Fibroblast of skin of abdomen (primary cell): ENCODE results near the gene CLIC3.

ENCODE experiments used
- DNase-seq: peaks from one replicate; pipeline ENCODE4 v3.0.0-alpha.2; 2013

CLIC3 gene

DNA sequence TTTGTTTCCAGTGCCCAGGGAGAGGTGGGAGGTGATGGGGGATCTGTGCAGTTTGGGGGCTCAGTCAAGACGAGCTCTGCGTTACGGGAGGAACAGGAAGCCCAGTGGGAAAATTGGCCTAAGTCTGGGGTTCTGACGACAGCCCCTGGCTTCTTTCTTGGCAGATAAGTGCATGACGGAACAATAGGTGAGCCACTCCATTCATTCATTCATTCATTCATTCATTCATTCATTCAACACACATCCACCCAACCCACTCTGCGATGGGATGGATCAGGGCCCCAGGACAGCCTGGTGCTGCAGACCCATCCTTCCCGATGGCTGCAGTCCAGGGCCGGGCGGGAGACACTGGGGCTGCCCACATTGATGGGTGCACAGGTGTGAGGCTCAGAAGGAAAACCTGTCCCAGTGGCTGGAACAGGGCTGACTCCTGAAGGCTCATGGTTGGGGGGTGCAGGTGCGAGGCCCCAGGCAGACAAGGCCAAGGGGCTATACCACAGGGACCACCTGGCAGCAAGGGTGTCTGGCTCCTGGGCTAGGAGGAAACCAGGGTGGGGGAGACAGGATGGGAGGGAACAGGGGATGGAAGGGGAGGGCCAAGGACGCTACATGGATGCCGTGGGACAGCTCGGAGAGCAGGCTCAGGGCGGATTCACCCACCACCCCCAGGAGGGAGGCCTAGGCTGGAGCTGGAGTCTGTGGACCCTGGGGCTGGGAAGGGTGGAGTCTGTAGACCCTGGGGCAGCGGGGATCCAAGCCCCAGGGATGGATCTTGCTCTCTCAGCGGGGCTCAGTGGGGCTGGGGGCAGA, 15.5 kb downstream of the CLIC3 start:
- no peak for DNase-seq

DNA sequence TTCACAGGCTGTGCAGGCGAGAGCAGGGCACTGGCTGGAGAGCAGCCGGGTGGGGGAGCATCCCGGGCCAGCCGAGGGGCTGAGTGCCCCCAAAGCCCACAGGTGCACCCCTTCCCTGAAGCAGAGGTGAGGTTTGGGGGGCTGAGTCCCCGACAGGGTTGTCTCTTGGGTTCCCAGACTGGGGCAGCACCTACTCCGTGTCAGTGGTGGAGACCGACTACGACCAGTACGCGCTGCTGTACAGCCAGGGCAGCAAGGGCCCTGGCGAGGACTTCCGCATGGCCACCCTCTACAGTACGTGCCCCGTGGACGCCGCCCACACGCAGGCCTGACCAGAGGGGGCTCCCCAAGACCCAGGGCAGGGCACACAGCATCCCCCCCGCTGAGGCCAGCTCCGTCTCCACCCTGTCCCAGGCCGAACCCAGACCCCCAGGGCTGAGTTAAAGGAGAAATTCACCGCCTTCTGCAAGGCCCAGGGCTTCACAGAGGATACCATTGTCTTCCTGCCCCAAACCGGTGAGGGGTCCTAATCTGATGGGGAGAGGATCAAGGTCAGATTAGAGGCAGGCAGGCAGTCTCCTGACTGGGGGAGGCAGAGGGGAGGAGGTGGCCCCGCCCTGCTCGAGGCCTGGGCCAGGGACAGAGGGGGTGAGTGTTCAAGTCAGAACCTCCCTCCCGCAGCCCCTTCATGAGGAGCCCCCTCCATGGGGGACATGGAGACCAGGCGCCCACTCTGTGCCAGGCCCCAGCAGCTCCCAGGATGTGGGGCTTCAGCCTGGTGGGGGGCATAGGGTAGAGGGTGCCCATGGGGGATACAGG, 16.4 kb downstream of the CLIC3 start:
- no peak for DNase-seq

DNA sequence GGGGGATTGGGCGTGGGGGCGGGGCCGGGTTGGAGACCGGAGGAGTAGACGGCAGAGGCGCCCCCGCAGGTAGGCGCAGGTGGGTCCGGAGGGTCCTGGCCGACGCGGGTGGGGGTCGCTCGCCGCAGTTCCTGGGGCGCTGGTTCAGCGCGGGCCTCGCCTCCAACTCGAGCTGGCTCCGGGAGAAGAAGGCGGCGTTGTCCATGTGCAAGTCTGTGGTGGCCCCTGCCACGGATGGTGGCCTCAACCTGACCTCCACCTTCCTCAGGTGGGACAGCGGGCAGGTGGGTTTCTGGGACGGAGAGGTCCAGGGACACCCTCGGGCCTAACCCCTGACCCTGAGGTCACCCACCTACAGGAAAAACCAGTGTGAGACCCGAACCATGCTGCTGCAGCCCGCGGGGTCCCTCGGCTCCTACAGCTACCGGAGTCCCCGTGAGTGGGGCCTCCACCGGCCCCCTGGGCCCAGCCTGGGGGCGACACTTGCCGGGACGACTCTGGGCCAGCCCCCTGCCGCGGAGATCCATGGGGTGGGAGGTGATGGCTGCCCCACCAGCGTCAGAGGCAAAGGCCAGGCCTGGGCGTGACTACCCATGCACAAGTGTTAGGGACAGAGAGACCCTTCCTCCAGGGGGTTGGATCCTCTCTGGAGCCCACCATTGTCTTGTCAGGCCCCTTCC, 17.4 kb downstream of the CLIC3 start:
- DNase-seq = no peak

DNA sequence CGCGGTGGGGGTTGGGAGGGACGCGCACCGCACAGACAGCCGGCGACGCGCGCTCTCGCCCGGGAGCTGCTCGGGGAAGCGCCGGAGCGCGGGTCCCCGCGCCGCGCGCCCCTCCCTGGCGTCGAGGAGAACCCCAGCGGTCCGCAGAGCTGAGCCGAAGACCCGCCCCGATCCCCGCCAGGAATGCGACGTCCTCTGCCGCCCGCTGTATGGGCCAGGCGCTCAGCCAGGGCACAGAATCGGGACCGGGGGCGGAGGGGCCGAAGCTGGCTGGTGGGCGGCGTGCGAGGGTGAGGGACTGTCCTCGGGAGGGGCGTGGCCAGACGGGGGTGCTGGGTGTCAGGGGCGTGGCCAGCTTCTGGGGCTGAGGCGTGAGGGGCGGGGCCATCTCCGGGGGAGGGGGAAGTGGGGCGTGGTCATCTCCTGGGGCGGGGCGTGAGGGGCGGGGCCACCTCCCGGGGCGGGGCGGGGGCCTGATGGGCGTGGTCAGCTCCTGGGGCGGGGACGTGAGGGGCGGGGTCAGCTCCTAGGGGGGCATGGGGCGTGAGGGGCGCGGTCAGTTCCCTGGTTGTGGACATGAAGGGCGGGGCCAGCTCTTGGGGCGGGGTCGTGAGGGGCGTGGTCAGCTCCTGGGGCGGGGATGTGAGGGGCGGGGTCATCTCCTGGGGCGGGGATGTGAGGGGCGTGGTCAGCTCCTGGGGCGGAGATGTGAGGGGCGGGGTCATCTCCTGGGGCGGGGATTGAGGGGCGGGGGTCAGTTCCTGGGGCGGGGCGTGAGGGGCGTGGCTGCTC, 18.1 kb downstream of the CLIC3 start:
- DNase-seq = peak; percentile 21

DNA sequence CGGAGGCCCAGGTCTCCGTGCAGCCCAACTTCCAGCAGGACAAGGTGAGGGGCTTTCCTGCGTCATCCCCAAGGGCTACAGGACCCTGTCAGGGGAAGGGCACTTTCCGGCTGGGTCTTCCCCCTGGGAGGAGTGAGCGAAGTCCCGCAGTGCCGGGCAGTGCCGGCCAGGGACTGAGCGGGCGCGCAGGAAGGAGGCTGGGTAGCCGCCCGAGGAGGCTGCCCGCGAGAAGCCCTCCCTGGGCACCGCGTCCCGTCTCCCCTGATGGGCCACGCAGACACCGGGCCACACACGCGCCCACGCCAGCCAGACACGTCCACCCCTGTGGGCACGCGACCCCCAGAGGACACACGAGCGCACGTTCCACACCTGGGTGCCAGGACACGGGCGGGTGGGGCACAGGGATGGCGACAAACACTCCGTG, 18.7 kb downstream of the CLIC3 start:
- DNase-seq = no peak

DNA sequence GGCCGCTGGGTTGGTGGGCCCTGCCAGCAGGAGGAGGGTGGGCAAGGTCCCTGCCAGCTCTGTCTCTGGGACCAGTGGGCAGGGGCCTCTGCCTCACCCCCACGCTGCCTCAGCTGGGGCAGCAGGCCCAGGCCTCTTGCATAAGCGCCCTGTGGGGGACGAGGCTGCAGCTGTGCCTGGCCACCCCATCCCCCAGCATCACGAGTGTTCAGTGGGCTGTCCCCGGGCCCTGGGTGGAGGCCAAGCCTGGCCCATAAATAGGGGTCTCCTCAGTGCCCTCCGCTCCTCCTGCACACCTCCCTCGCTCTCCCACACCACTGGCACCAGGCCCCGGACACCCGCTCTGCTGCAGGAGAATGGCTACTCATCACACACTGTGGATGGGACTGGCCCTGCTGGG, 19.1 kb downstream of the CLIC3 start, which contains the start of gene PTGDS:
Gene PTGDS, plus strand, starts transcription at position 282 of the 400 bp plus-strand sequence. Its CDS starts 75 bp downstream, at position 357.
- no peak for DNase-seq

DNA sequence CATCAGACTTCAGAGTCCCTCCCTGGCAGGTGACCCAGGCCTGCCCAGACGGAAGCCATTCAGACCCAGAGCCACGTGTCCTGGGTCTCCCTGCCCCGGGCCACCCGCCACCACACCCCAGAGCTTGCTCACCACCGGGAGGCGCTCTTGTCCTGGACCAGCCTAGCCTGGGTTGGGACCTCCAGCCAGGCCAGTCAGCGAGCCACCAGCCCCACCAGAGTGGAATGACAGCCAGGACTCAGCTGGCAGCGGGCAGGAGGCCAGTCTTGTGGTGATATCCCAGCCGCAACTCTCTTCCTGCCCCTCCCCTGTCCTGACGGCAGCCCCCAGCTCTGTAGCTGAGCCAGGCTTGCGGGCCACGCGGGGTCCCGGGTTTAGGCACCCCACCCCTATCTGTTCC, 20.7 kb downstream of the CLIC3 start:
- DNase-seq = no peak

DNA sequence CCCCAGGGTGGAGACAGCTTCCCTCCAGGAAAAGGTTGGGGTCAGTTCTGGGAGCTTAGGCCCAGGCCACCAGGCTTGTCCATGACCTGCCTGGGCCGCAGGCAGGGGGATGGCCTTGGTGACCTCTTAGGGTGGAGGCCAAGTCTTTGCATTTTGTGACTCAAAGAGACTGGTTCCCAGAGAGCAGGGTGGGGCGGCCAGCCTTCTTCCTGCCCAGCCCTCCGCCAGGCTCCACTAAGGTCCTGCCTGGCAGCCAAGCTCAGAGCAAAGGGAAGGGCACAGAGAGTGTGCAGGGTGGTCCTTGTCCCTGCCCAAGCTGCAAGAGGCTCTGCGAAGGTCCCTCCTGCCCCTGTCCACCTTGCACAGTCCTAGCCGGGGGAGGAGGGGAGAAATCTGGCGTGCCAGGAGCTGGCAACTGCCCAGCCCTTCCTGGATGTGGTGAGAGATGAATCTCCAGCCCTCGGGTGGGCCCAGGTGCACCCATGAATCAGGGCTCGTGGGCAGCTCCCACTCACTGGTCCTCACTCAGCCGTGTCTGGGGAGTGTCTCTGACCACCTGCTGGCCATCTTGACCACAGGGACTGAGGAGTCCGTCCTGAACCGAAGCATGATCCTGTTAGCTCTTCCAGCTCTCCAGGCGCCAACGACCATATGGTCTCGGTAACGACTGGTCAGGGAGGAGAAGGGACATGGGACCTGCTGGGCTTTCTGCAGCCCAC, 21.4 kb downstream of the CLIC3 start:
- DNase-seq = no peak

DNA sequence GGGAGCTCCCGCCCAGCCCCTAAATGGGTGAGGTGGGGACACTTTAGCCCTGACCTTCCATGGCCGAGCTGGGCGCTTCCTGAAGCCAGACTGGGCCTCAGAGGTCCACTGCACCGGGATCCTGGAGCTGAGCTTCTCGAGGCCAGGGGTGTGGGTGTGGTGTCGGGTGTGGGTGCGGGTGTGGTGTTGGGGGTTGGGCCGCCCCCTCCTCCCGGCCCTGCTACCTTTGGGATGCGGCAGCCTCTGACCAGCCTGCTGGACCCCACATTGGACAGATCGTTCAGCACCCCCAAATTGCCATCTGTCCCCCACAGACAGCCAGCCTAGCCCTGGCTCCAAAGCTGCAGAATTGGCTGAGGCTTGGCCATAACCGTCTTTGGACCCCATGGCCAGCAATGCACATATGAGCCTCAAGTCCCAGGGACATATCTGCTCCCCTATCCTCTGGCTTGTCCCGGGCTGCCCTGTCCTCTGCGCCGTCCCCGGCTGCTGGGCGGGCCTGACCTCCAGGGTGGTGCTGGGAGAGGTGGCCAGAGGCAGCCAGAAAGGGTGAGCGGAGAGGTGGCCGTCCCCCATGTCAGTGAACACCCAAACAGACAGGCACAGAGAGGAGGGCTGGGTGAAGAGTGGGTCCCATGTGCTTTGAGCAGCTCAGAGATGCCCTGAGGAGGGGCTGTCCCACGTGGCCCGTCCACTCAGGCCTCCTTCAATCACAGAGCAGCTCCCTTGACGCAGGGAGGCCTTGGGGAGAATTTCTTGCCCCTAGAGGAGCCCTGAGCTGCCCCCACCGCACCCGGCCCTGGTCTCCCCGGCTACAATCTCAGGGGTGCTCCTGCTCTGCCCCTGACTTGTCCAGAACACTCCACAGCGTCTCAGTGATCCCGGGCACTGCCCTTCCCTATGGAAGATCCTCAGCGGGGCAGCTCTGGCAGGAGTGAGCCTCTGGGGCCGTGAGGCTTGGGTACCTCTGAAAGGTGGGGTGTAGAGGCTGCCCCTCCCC, 22.4 kb downstream of the CLIC3 start:
- no peak for DNase-seq

DNA sequence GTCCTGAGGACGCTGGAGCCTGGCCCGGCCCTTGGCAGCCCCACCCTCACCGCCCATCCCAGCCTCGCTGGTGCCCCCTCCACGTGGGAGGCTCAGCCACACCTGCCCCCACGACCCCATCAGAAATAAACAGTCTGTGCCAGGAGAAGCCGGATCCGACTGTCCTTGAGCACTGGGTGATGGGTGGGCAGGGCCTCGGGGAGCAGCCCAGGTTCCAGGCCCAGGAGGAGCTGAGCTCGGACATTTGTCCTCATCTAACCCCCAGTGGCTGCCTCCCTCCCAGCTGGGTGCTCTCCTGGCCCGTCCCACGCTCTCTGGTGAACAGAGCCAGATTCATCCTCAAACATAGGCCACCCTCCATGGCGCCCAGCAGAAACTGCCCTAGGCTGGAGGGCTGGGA, 23.6 kb downstream of the CLIC3 start:
- no peak for DNase-seq

DNA sequence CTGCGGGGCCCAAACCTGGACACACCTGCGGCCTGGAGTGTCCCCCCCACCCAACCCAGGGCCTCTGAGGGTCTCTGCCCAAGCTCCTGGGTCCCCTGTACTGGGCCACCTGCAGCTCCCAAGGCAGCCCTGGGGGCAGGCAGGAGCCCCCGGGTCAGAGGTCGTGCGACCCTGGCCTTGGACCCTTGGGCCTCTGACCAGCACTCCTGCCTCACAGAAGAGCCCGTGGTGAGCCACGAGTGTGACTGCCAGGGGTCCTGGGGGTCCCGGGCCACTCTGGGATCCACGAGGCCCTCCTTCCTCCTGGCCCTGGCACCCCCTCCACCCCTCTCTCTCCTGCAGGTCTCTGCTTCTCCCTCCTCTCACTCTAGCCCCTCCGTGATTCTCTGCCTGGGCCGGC, 24.0 kb downstream of the CLIC3 start:
- no peak for DNase-seq

DNA sequence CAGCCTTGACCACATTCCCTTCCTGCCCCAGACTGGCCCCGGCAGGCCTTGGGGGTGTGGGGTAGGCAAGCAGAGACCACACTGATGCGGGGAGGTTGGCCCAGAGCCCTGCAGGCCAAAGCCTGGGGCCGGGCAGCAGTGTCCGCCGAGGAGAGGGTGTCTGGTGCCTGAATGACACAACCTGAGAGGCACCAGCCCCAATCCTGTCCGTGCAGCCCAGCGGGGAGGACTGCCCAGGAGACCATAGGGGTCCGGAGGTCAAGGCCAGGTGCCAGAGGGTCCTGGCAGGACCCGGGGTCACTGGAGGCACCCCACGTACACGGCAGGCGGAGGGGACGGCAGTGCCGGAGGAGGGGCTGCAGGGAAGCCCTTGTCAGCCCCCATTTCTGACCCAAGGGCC, 24.6 kb downstream of the CLIC3 start:
- no peak for DNase-seq

DNA sequence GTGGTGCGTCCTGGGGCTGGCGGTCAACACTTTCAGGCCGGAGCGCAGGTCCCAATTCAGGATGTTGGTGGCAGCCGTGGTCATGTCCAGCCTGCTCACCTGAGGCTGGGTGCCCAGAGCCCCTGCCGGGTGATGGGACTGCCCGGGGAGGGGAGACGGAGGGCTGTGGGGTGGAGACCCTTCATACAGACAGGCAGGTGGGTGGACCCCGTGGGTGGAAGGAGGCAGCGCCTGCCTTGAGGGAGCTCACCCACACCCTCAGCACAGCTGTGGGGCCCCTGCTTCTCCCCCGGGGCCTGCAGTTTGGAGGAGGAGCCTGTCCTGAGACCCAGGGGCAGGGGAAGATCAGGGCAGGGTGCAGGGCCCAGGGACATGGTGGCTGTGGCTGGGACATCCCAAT, 26.0 kb downstream of the CLIC3 start:
- DNase-seq = no peak

DNA sequence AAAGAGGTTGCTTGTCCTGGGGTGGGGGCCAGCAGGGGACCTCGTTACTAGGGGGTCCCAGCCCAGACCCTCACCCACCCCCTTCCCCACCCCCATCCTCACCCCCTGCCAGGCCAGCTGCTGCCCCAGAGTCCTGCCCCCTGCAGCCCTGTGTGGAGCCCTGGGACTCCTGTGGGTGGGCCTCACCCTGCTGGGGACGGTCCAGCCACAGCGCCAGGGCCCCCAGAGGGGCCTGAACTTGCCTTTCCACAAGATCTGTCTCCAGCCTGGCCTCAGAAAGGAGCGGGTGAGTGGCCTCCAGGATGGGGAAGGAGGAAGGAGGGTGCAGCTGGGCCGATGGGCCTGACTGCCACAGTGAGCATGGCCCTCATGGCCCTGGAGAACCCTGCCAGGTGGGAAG, 26.6 kb downstream of the CLIC3 start:
- DNase-seq = no peak

DNA sequence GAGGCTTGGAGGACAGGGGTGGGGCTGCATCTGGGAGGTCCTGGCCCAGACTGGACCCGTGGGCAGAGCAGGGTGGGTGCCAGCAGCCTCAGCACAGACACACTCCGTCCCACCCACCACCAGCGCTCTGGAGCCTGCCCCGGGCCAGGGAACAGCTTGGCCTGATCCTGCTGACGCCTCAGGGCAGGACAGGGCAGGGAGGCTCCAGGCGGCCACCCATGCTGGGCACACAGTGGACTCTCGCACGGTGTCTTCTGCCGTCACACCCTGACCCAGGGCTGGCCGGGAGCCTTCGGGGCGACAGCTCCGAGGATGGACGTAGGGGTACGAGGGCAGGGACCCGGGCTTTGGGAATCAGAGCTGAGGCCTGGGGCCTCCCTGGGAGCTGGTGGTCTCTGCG, 27.2 kb downstream of the CLIC3 start:
- no peak for DNase-seq

DNA sequence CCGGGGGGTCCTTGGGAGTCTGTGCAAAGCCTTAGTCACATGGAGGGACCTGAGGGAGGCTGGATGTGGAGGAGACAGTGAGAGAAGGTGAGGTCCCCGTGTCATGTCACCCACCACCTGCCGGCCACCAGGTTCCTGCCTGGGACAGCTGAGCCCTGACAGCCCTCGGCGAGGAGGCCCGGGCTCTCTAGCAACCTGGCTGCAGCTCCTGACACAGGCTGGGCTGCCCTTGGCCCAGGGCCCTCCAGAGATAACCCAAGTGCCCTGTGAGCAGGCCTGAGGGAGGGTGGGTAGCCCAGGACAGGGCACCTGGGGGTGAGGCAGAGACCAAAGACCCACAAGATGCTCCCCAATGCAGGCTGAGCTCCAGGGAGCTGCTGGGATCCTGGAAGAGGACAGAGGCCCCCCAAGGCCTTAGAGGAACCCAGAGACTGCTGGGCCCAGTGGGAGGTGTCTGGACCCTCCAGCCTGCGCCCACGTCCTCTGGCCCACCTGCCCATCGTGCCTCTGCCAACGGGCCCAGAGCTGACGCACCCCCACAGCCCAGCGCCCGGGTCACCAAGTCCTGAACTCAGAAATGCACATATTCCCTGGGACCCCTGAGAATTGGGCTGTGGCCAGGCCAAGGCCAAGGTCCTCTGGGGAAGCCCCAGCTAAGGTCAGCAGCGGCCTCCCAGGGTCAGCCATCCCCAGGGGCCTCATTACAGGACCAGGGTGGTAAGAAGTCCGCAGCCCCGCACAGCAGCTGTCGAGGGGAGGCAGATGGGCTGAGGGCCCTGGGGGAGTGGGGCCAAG, 27.8 kb downstream of the CLIC3 start:
- DNase-seq = no peak

DNA sequence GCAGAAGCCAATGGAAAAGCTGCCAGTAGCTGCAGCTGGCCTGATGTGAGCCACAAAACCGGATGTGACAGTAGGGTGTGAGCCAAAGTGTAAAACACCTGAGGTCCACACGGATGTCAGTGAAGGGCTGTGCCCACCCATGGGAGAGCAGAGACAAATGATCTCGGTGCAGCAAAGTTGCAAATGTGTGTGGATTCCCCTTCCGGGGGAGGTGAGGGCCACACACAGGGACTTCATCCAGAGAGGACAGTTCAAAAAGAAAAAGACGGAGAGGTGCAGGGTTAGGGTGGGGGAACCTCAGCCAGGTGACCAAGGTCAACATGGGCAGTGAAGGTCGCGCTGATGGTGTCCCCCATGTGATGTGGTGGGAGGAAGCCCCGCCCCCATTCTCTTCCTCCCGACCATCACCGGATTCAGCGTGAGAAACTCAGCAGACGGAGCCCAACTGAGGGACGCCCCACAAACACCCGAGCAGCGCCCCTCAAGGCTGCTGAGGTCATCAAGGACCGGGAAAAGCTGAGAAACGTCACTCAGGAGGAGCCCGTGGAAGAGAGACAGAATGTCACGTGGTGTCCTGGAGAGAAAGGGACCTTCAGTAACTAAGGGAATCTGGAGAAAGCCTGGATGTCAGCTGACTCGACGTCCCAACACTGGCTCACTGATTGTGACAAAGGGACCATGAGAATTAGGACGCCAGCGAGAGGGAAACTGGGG, 30.4 kb downstream of the CLIC3 start:
- no peak for DNase-seq

DNA sequence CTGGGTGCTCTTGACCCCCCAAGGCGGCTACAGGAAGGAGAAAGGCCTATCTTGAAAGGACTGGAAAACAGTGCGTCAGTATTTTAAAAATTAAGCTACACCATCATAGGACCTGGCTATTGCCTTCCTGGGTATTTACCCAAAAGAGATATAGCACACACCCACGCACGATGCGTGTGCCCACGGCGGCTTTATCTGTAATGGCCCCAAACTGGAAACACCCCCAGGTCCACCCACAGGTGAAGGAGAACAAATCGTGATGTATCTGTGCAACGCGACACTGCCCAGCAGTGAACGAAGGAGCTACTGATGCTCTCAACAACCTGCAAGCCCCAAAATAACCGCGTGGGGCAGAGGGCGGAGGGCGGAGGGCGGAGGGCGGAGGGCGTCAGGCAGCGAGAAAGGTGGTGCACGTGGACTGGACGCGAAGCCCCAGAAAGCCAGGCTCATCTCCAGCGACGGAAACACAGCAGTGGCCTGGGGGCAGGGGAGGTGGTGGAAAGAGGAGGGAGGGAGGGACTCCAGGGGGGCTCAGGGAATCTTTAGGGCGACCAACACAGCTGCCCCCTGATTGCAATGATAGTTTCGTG, 31.4 kb downstream of the CLIC3 start:
- no peak for DNase-seq
